IMR-90 (cell line): Measurements from ENCODE around the gene CALY. TPM values are rescaled to one million over a fixed set of nuclear protein-coding genes. Genes with fewer than 3 reads are reported as not detected.

ENCODE experiments used
- ATAC-seq: fragments of 200-7000 bp; cut with Tn5 transposase; 2 replicates; pipeline ENCODE4 v1.9.1; 2020; ENCODE audit warnings: low read depth, mild to moderate bottlenecking, moderate library complexity
- BruUV-seq: library from RNA; stranded (reverse); fragments of 400-500 nt; replicated peaks from 2 replicates; lab custom pipeline; 2021; lab: Mats Ljungman, UMichigan
- CTCF ChIA-PET: fragments of 300-600 bp; formaldehyde crosslinking; extraction: SDS; loops from one replicate; lab custom pipeline; 2021; ENCODE audit warnings: antibody characterized with exemption; lab: Yijun Ruan, JAX
- POLR2A ChIA-PET: fragments of 300-600 bp; sonication (Branson Sonifier 250); formaldehyde crosslinking; loops from one replicate; lab custom pipeline; 2022; ENCODE audit warnings: antibody characterized with exemption; ENCODE audit not compliant: unreplicated experiment; lab: Charles Lee
- DNase-seq: peaks from one replicate; pipeline ENCODE4 v3.0.0; 2013
- H2AFZ ChIP-seq: replicated peaks from 2 replicates; pipeline ENCODE3; 2013; ENCODE audit warnings: low read length, mild to moderate bottlenecking; ENCODE audit not compliant: poor library complexity
- H2AK5ac ChIP-seq: 2 replicates; pipeline ENCODE4 v1.6.1; 2013; ENCODE audit warnings: low read depth, low read length, inconsistent platforms
- H2AK9ac ChIP-seq: replicated peaks from 2 replicates; pipeline ENCODE3; 2013; ENCODE audit warnings: mild to moderate bottlenecking, low read depth, low read length, moderate library complexity; ENCODE audit not compliant: poor library complexity
- H2BK120ac ChIP-seq: 2 replicates; pipeline ENCODE4 v1.6.1; 2013; ENCODE audit warnings: low read depth, low read length, inconsistent platforms
- H2BK15ac ChIP-seq: 3 replicates; pipeline ENCODE4 v1.6.1; 2013; ENCODE audit warnings: low read depth, low read length, inconsistent platforms
- H2BK20ac ChIP-seq: 2 replicates; pipeline ENCODE4 v1.6.1; 2013; ENCODE audit warnings: low read depth, mild to moderate bottlenecking, inconsistent platforms, low read length, moderate library complexity
- H2BK5ac ChIP-seq: 2 replicates; pipeline ENCODE4 v1.6.1; 2013; ENCODE audit warnings: mild to moderate bottlenecking, low read depth, low read length, inconsistent platforms; ENCODE audit not compliant: poor library complexity, severe bottlenecking
- H3K14ac ChIP-seq: replicated peaks from 2 replicates; pipeline ENCODE4 v1.6.1; 2013; ENCODE audit warnings: low read depth, low read length, inconsistent platforms
- H3K18ac ChIP-seq: 2 replicates; pipeline ENCODE4 v1.6.1; 2013; ENCODE audit warnings: low read depth, low read length, control low read depth
- H3K23ac ChIP-seq: 2 replicates; pipeline ENCODE4 v1.6.1; 2013; ENCODE audit warnings: low read depth, low read length, inconsistent platforms
- H3K27ac ChIP-seq: 2 replicates; pipeline ENCODE4 v1.5.1; 2013; ENCODE audit warnings: mild to moderate bottlenecking, control low read depth, low read length; ENCODE audit not compliant: insufficient read depth
- H3K27me3 ChIP-seq: 2 replicates; pipeline ENCODE4 v1.6.1; 2013; ENCODE audit warnings: low read length; ENCODE audit not compliant: control insufficient read depth, insufficient read depth
- H3K36me3 ChIP-seq: 2 replicates; pipeline ENCODE4 v1.6.1; 2013; ENCODE audit warnings: low read length, mixed read lengths; ENCODE audit not compliant: control insufficient read depth, insufficient read depth
- H3K4ac ChIP-seq: 2 replicates; pipeline ENCODE4 v1.6.1; 2013; ENCODE audit warnings: low read depth, low read length, inconsistent platforms
- H3K4me1 ChIP-seq: 2 replicates; pipeline ENCODE4 v1.6.1; 2013; ENCODE audit warnings: low read length, mixed read lengths; ENCODE audit not compliant: control insufficient read depth, insufficient read depth
- H3K4me2 ChIP-seq: 2 replicates; pipeline ENCODE4 v1.6.1; 2013; ENCODE audit warnings: low read depth, mild to moderate bottlenecking, control low read depth, low read length, moderate library complexity
- H3K4me3 ChIP-seq: 2 replicates; pipeline ENCODE4 v1.5.1; 2013; ENCODE audit warnings: low read depth, mild to moderate bottlenecking, control low read depth, low read length, moderate library complexity; ENCODE audit not compliant: insufficient read depth
- H3K56ac ChIP-seq: 2 replicates; pipeline ENCODE4 v1.6.1; 2013; ENCODE audit warnings: low read length, inconsistent platforms; ENCODE audit not compliant: insufficient read depth; ENCODE audit errors: extremely low read depth
- H3K79me1 ChIP-seq, 2 experiments: 2 replicates each; pipeline ENCODE4 v1.6.1; 2013; ENCODE audit warnings: low read length in 2 of 2, inconsistent platforms in 1 of 2, low read depth in 1 of 2
- H3K9ac ChIP-seq: 2 replicates; pipeline ENCODE4 v1.6.1; 2013; ENCODE audit warnings: low read depth, low read length, control low read depth
- H3K9me1 ChIP-seq: 2 replicates; pipeline ENCODE4 v1.6.1; 2013; ENCODE audit warnings: low read length, inconsistent platforms; ENCODE audit not compliant: insufficient read depth
- H3K9me3 ChIP-seq: 2 replicates; pipeline ENCODE4 v1.6.1; 2013; ENCODE audit warnings: low read length; ENCODE audit not compliant: control insufficient read depth, insufficient read depth
- H4K20me1 ChIP-seq: 2 replicates; pipeline ENCODE4 v1.6.1; 2013; ENCODE audit warnings: low read length, inconsistent platforms; ENCODE audit not compliant: insufficient read depth
- H4K5ac ChIP-seq: 2 replicates; pipeline ENCODE4 v1.6.1; 2013; ENCODE audit warnings: mild to moderate bottlenecking, low read depth, low read length, control low read depth
- H4K8ac ChIP-seq, 2 experiments: 2 replicates each; pipeline ENCODE4 v1.6.1; 2013; ENCODE audit warnings: low read depth in 2 of 2, low read length in 2 of 2, control low read depth in 1 of 2, inconsistent platforms in 1 of 2
- H4K91ac ChIP-seq: 2 replicates; pipeline ENCODE4 v1.6.1; 2013; ENCODE audit warnings: low read depth, low read length, inconsistent platforms; ENCODE audit not compliant: insufficient read depth
- BHLHE40 ChIP-seq: fragments of 150-350 bp; IDR thresholded peaks from 2 replicates; pipeline ENCODE4 v1.6.1; 2016; ENCODE audit warnings: mild to moderate bottlenecking, low read depth, low read length
- MAFK ChIP-seq: IDR thresholded peaks from 2 replicates; pipeline ENCODE4 v1.6.1; 2012; ENCODE audit warnings: low read depth, low read length, improper control_type of control experiment
- WGBS, 2 experiments: methylation state at CpG; one replicate each; pipeline versions ENCODE4 v1.1.5 to v1.1.7; 2013; ENCODE audit warnings: missing lambda C conversion rate in 2 of 2; ENCODE audit not compliant: insufficient read length in 1 of 2; ENCODE audit errors: extremely low coverage in 2 of 2; 5-methylcytosine and 5-hydroxymethylcytosine counted together
- dilution Hi-C: fragments of 300-500 bp; cut with HindIII; formaldehyde crosslinking; loops from one replicate; pipeline ENCODE4 v1.14.3; 2018; ENCODE audit warnings: low sequenced_read_pairs; ENCODE audit not compliant: unreplicated experiment
- in situ Hi-C: fragments of 300-500 bp; cut with MboI; formaldehyde crosslinking; loops from 3 replicates; pipeline ENCODE4 v1.14.3; 2019; ENCODE audit warnings: low sequenced_read_pairs, inconsistent platforms, mixed read lengths
- intact Hi-C: fragments of 100-400 bp; cut with micrococcal nuclease; formaldehyde crosslinking; loops from 2 replicates; pipeline ENCODE4 v1.10.0; 2022
- polyA plus RNA-seq, 3 experiments: library from polyadenylated mRNA; depleted of rRNA; stranded (reverse); fragments of >200 nt; gene quantifications; 2 replicates each; pipeline ENCODE4 v1.2.3, GENCODE V29; 2012; ENCODE audit warnings: low replicate concordance in 1 of 3
- total RNA-seq: library from RNA; depleted of rRNA; stranded (reverse); fragments of >200 nt; gene quantifications from 2 replicates; pipeline ENCODE4 v1.2.3, GENCODE V29; 2012
- TF ChIP-seq, protein P1 (sequence below): fragments of 150-350 bp; IDR thresholded peaks from 2 replicates; pipeline ENCODE4 v1.6.1; 2017; ENCODE audit warnings: mild to moderate bottlenecking, antibody characterized with exemption, low read length, low read depth

The CALY gene
- total and polyA plus RNA-seq, 2 of the 4 experiments (the other 2 are of a cell fraction) = 0.34 TPM; not detected in 1

DNA sequence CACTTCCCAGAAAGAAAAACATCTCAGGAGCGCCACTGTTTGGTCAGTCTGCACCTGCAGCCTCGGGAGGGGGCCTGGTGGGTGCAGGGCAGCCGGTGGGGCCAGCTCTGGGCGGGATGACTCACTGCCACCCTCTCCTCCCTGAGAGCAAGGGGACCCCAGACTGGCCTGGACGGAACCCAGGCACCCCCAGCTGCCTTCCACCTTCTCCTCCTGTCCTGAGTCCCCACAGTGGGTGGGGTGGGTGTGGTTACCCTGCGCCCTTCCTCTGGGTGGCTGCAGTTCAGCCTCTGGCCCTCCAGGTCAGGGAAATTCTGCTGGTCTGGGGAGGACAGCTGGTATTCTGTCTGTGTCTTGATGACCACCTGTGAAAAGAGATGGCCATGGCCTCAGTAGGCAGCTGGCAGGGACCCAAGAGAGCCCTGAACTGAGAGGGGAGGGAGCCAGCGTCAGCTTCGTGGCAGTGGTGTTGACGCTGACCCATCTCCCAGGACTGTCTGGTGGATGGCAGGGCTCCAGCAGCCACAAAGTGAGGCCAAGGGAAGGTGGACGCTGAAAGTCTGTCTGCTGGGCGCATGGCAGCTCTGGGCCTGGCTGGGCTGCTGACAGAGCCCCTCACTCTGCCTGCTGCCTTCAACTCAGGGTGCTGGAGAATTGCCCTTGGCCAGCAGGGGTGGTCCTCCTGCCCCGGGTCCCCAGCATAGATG is 8.9 kb downstream of the CALY start:
- Histone ChIP-seq H3K56ac (no peak overlapping the region), H3K4me2 (peak overlapping the region; percentile 6; the same call in 1 of the 2 replicates), H3K9me1 (0 out of 2 replicates have a peak, but pooled peaks cover 6% of the 10 kb centered on the region), H2BK120ac (no peak overlapping the region), H2AK9ac (peak overlapping the region; percentile 81), H2BK5ac (no peak overlapping the region), H3K27me3 (peaks cover 29% of the 10 kb centered on the region), H3K4me1 (peaks cover 18% of the 10 kb centered on the region), H3K9ac (no peak overlapping the region), H3K27ac (no peak overlapping the region), H2BK15ac (no peak overlapping the region), H3K14ac (no peak overlapping the region), H3K4me3 (no peak overlapping the region), H2BK20ac (no peak overlapping the region), H4K8ac (no peak overlapping the region), H2AK5ac (peak overlapping the region; percentile 39; the same call in 1 of the 2 replicates), H2AFZ (peak overlapping the region; percentile 8), H3K18ac (no peak overlapping the region), H3K23ac (no peak overlapping the region), H3K79me1 (no peaks in the 10 kb centered on the region), H4K91ac (no peak overlapping the region), H4K20me1 (0 out of 2 replicates have a peak, but pooled peaks cover 3% of the 10 kb centered on the region), H3K9me3 (no peaks in the 10 kb centered on the region), H4K5ac (no peak overlapping the region), H3K4ac (peak overlapping the region; percentile 35), H3K36me3 (no peaks in the 10 kb centered on the region)
- CTCF ChIA-PET = interaction anchor here (1.2 kb wide), 1 partner anchor 180 kb away, joined by 3 read pairs; no protein-coding TSS in a partner anchor
- TF ChIP-seq, protein P1, sequence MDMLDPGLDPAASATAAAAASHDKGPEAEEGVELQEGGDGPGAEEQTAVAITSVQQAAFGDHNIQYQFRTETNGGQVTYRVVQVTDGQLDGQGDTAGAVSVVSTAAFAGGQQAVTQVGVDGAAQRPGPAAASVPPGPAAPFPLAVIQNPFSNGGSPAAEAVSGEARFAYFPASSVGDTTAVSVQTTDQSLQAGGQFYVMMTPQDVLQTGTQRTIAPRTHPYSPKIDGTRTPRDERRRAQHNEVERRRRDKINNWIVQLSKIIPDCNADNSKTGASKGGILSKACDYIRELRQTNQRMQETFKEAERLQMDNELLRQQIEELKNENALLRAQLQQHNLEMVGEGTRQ = no peak
- TF ChIP-seq MAFK (no peak), BHLHE40 (no peak)
- POLR2A ChIA-PET = no interaction called here
- intact Hi-C loops = loop anchor here (10.0 kb wide), 2 partner anchors 47 to 197 kb away; partner anchors contain the start of genes CYP2E1, ECHS1 and PAOX
- in situ Hi-C loops = loop anchor here (10.0 kb wide), 1 partner anchor 167 kb away; no protein-coding TSS in a partner anchor
- peak; percentile 27 for DNase-seq
- dilution Hi-C loops = no loop called here
- 40% methylated on average over 2 of the region's 12 CpGs; no CpG with 5 or more reads in 1 of the 2 experiments for whole genome bisulfite sequencing, 2 experiments
- no peak for ATAC-seq
- no TSS peak for BruUV-seq
